Immature natural killer cell (primary cell): Measurements from ENCODE around the gene SIN3B. TPM values are rescaled to one million over a fixed set of nuclear protein-coding genes. Genes with fewer than 3 reads are reported as not detected.
A peak's percentile ranks its signal among the peaks of the same experiment; 100 is the strongest.
"Not testable (repeated sequence)": the region's sequence is repeated elsewhere in the genome, so short reads cannot be mapped to it uniquely, and the experiment has no call there.

Experiments
- DNase-seq, 3 donors: peaks; one replicate each; pipeline ENCODE4 v3.0.0; 2022; ENCODE audit warnings: mixed read lengths in 1 of 3
- H3K27ac Mint-ChIP-seq, 6 donors: one replicate each; pipeline ENCODE4 v1.8.0; 2020; ENCODE audit warnings: mixed read lengths in 6 of 6, mild to moderate bottlenecking in 5 of 6, inconsistent platforms in 4 of 6, moderate library complexity in 3 of 6
- H3K27me3 Mint-ChIP-seq, 3 donors: one replicate each; pipeline ENCODE4 v1.8.0; 2020 to 2021; ENCODE audit warnings: low read depth in 3 of 3, mild to moderate bottlenecking in 3 of 3, mixed read lengths in 3 of 3, moderate library complexity in 3 of 3, inconsistent platforms in 1 of 3
- H3K36me3 Mint-ChIP-seq, 3 donors: one replicate each; pipeline ENCODE4 v1.8.0; 2020; ENCODE audit warnings: mixed read lengths in 3 of 3, inconsistent platforms in 2 of 3, mild to moderate bottlenecking in 2 of 3
- H3K4me1 Mint-ChIP-seq, 2 donors: one replicate each; pipeline ENCODE4 v1.8.0; 2020; ENCODE audit warnings: inconsistent platforms in 2 of 2, mild to moderate bottlenecking in 2 of 2, mixed read lengths in 2 of 2, moderate library complexity in 1 of 2
- H3K4me3 Mint-ChIP-seq, 5 donors: one replicate each; pipeline ENCODE4 v1.8.0; 2020; ENCODE audit warnings: mild to moderate bottlenecking in 5 of 5, mixed read lengths in 5 of 5, inconsistent platforms in 3 of 5, moderate library complexity in 3 of 5
- H3K9me3 Mint-ChIP-seq, 6 donors: one replicate each; pipeline ENCODE4 v1.8.0; 2020; ENCODE audit warnings: mild to moderate bottlenecking in 6 of 6, mixed read lengths in 6 of 6, inconsistent platforms in 4 of 6, moderate library complexity in 3 of 6
- polyA plus RNA-seq, 3 donors: library from polyadenylated mRNA; unstranded; fragments of 300-500 nt; fragmentation: Illumina TruSeq; gene quantifications; one replicate each; pipeline ENCODE4 v1.2.3, GENCODE V29; 2021

Gene SIN3B
- polyA plus RNA-seq, 3 donors from 2014 or later, result 1.8 to 7.9 (median 2.3) TPM

GRCh38 chr19:16861834-16862233 lies 32.6 kb downstream of the SIN3B start:
- Mint-ChIP-seq H3K36me3 (peaks cover 17 to 21% (median 19%) of the 10 kb centered on the region in 3 donors), H3K9me3 (no peaks in the 10 kb centered on the region), H3K27ac (peak overlapping the region in 3 of 6 donors; percentile 42 to 54 (median 44)), H3K27me3 (peaks cover 0 to 3% (median 0%) of the 10 kb centered on the region in 3 donors), H3K4me1 (peaks cover 18 to 22% of the 10 kb centered on the region in 2 donors), H3K4me3 (peak overlapping the region in 3 of 5 donors; percentile 30 to 69 (median 48))
- peak; percentile 12 to 32 (median 29) for DNase-seq

- Mint-ChIP-seq H3K9me3 (no peaks in the 10 kb centered on the region), H3K27me3 (peaks cover 0 to 3% (median 0%) of the 10 kb centered on the region in 3 donors), H3K4me3 (peak overlapping the region in 1 of 5 donors; percentile 23), H3K36me3 (peaks cover 13 to 27% (median 19%) of the 10 kb centered on the region in 3 donors), H3K27ac (peak overlapping the region in 1 of 6 donors; percentile 64), H3K4me1 (peaks cover 18 to 22% of the 10 kb centered on the region in 2 donors)
- no peak for DNase-seq
These were observed 33.7 kb downstream of the SIN3B start for GRCh38 chr19:16862826-16863415.

GRCh38 chr19:16867211-16867610 lies 38.0 kb downstream of the SIN3B start:
- no peak for DNase-seq
- Mint-ChIP-seq H3K4me3 (no peak overlapping the region), H3K27ac (no peak overlapping the region), H3K36me3 (peaks cover 11 to 30% (median 24%) of the 10 kb centered on the region in 3 donors), H3K27me3 (peaks cover 0 to 1% (median 0%) of the 10 kb centered on the region in 3 donors), H3K9me3 (no peaks in the 10 kb centered on the region), H3K4me1 (peaks cover 6 to 12% of the 10 kb centered on the region in 2 donors)

- H3K4me1 Mint-ChIP-seq, result peaks cover under 1 to 1% of the 10 kb centered on the region in 2 donors
- peaks cover 0 to 3% (median 0%) of the 10 kb centered on the region in 3 donors for H3K27me3 Mint-ChIP-seq
- H3K9me3 Mint-ChIP-seq, result no peaks in the 10 kb centered on the region
- H3K4me3 Mint-ChIP-seq, result no peak overlapping the region
- DNase-seq, result no peak
- H3K36me3 Mint-ChIP-seq, result peaks cover 8 to 26% (median 15%) of the 10 kb centered on the region in 3 donors
- no peak overlapping the region for H3K27ac Mint-ChIP-seq
These were observed 39.4 kb downstream of the SIN3B start for GRCh38 chr19:16868423-16869130.

DNA sequence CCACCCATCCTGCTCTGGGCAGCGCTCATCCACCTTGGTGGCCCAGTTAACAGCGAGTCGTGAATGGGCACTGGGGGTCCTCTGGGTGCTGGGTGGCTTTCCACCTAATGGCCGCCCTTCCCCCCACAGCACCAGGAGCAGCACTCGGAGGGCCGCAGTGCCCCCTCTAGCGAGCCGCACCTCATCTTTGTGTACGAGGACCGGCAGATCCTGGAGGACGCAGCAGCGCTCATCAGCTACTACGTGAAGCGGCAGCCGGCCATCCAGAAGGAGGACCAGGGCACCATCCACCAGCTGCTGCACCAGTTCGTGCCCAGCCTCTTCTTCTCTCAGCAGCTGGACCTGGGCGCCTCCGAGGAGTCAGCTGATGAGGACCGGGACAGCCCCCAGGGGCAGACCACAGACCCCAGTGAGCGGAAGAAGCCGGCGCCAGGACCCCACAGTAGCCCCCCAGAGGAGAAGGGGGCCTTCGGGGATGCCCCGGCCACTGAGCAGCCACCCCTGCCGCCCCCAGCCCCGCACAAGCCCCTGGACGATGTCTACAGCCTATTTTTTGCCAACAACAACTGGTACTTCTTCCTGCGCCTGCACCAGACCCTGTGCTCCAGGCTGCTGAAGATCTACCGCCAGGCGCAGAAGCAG lies 40.3 kb downstream of the SIN3B start:
- Mint-ChIP-seq H3K27ac (no peak overlapping the region), H3K36me3 (peaks cover 12 to 27% (median 20%) of the 10 kb centered on the region in 3 donors), H3K4me1 (peaks cover 9 to 10% of the 10 kb centered on the region in 2 donors), H3K9me3 (peaks cover 0 to under 1% (median 0%) of the 10 kb centered on the region in 6 donors), H3K4me3 (no peak overlapping the region), H3K27me3 (peaks cover 0 to 5% (median 0%) of the 10 kb centered on the region in 3 donors)
- DNase-seq, result no peak

DNA sequence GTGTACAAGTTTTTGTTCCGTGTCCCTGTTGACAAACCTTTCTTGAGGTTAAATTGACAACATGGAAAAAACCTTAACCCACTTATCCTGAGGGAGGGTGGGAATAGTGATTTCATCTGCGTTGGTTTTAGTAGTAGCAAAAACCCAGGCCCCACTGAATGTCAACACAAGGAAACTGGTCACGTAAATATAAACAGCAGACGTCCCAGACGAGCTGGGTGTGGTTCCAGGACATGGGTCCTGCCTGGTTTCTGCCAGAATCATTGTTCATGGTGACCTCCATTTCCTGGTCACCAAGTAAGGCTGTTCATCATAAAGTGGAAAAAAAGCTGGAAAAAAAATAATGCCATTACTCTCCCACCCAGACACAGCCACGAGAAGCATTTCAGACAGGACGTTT lies 42.7 kb downstream of the SIN3B start:
- H3K36me3 Mint-ChIP-seq, result peaks cover 14 to 26% (median 24%) of the 10 kb centered on the region in 3 donors
- peaks cover 20 to 27% of the 10 kb centered on the region in 2 donors for H3K4me1 Mint-ChIP-seq
- DNase-seq, result no peak
- H3K9me3 Mint-ChIP-seq, result peaks cover 0 to 2% (median 0%) of the 10 kb centered on the region in 6 donors
- peaks cover 0 to 7% (median 2%) of the 10 kb centered on the region in 3 donors for H3K27me3 Mint-ChIP-seq
- H3K4me3 Mint-ChIP-seq, result no peak overlapping the region
- no peak overlapping the region for H3K27ac Mint-ChIP-seq

GRCh38 chr19:16872728-16873127 lies 43.5 kb downstream of the SIN3B start:
- Mint-ChIP-seq H3K9me3 (peaks cover 0 to 2% (median 0%) of the 10 kb centered on the region in 6 donors), H3K4me1 (peaks cover 29 to 35% of the 10 kb centered on the region in 2 donors), H3K27ac (no peak overlapping the region), H3K4me3 (no peak overlapping the region), H3K36me3 (peaks cover 14 to 26% (median 26%) of the 10 kb centered on the region in 3 donors), H3K27me3 (peaks cover 0 to 8% (median 2%) of the 10 kb centered on the region in 3 donors)
- no peak for DNase-seq

GRCh38 chr19:16873594-16873993 lies 44.4 kb downstream of the SIN3B start:
- peak overlapping the region; percentile 81 to 97 (median 89) for H3K27ac Mint-ChIP-seq
- H3K4me1 Mint-ChIP-seq, result peaks cover 32 to 37% of the 10 kb centered on the region in 2 donors
- H3K9me3 Mint-ChIP-seq, result peaks cover 0 to 2% (median 0%) of the 10 kb centered on the region in 6 donors
- H3K4me3 Mint-ChIP-seq, result no peak overlapping the region
- no peak for DNase-seq
- H3K36me3 Mint-ChIP-seq, result peaks cover 14 to 29% (median 22%) of the 10 kb centered on the region in 3 donors
- peaks cover 0 to 8% (median 2%) of the 10 kb centered on the region in 3 donors for H3K27me3 Mint-ChIP-seq

DNA sequence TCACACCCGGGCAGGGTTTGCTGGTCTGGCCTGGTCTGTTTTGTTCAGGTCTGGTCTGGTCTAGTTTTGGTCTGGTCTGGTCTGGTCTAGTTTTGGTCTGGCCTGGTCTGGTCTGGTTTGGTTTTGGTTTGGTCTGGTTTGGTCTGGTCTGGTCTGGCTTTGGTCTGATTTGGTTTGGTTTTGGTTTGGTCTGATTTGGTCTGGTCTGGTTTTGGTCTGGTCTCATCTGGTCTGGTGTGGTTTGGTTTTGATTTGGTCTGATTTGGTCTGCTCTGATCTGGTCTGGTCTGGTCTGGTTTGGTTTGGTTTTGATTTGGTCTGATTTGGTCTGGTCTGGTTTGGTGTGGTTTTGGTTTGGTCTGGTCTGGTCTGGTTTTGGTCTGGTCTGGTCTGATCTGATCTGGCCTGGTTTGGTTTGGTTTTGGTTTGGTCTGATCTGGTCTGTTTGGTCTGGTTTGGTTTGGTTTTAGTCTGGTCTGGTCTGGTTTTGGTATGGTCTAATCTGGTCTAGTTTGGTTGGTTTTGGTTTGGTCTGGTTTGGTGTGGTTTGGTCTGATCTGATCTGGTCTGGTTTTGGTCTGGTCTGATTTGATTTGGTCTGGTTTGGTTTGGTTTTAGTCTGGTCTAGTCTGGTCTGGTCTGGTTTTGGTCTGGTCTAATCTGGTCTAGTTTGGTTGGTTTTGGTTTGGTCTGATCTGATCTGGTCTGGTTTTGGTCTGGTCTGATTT lies 45.2 kb downstream of the SIN3B start:
- Mint-ChIP-seq H3K4me3 (peak overlapping the region in 4 of 5 donors; percentile 17 to 42 (median 36)), H3K36me3 (peaks cover 14 to 29% (median 22%) of the 10 kb centered on the region in 3 donors), H3K9me3 (peaks cover 0 to 2% (median 0%) of the 10 kb centered on the region in 6 donors), H3K27ac (peak overlapping the region; percentile 83 to 97 (median 89)), H3K27me3 (peaks cover 0 to 8% (median 2%) of the 10 kb centered on the region in 3 donors), H3K4me1 (peaks cover 32 to 37% of the 10 kb centered on the region in 2 donors)
- DNase-seq, result no peak

DNA sequence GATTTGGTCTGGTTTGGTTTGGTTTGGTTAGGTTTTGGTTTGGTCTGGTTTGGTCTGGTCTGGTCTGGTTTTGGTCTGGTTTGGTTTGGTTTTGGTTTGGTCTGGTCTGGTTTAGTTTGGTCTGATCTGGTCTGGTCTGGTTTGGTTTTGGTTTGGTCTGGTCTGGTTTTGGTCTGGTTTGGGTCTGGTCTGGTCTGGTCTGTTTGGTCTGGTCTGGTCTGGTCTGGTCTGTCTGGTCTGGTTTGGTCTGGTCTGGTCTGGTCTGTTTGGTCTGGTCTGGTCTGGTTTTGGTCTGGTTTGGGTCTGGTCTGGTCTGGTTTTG lies 45.7 kb downstream of the SIN3B start:
- Mint-ChIP-seq H3K27ac (peak overlapping the region; percentile 83 to 97 (median 89)), H3K36me3 (peaks cover 14 to 29% (median 22%) of the 10 kb centered on the region in 3 donors), H3K4me3 (peak overlapping the region in 1 of 5 donors; percentile 34), H3K4me1 (peaks cover 32 to 37% of the 10 kb centered on the region in 2 donors)
- not testable (repeated sequence) for H3K9me3 Mint-ChIP-seq, DNase-seq, H3K27me3 Mint-ChIP-seq

- Mint-ChIP-seq H3K27ac (peak overlapping the region in 4 of 6 donors; percentile 67 to 97 (median 80)), H3K4me3 (peak overlapping the region in 1 of 5 donors; percentile 18), H3K4me1 (peaks cover 32 to 43% of the 10 kb centered on the region in 2 donors), H3K27me3 (peaks cover 0 to 8% (median 4%) of the 10 kb centered on the region in 3 donors), H3K9me3 (peaks cover 0 to 2% (median 0%) of the 10 kb centered on the region in 6 donors), H3K36me3 (peaks cover 18 to 37% (median 29%) of the 10 kb centered on the region in 3 donors)
- DNase-seq, result peak in 1 of 3 donors; percentile 18
These were observed 46.7 kb downstream of the SIN3B start for GRCh38 chr19:16875584-16876555.

DNA sequence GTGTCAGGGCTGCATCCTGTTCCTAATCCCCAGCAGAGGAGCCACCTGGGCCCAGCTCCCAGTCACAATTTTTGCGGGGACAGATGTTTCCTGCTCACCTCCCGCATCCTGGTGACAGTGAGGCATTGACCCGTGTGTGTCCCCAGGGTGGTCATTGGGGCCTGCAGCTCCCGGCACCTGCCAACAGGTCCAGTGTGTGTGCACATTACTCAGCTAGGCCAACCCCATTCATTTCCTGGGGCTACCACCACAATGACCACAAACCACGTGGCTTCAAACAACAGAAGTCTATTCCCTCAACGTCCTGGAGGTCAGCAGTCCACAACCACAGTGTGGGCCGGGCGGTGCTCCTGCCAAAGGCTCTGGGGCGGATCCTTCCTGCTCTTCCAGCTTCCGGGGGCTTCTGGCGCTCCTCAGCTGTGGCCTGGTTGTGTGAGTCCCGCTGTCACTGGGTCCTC lies 47.7 kb downstream of the SIN3B start:
- DNase-seq, result peak; percentile 49 to 61 (median 50)
- Mint-ChIP-seq H3K4me1 (peaks cover 32 to 43% of the 10 kb centered on the region in 2 donors), H3K4me3 (peak overlapping the region in 3 of 5 donors; percentile 20 to 48 (median 36)), H3K27ac (peak overlapping the region in 5 of 6 donors; percentile 12 to 58 (median 35)), H3K9me3 (peaks cover 2 to 7% (median 3%) of the 10 kb centered on the region in 6 donors), H3K36me3 (peaks cover 15 to 33% (median 27%) of the 10 kb centered on the region in 3 donors), H3K27me3 (peaks cover 0 to 7% (median 4%) of the 10 kb centered on the region in 3 donors)
